Kidney (tissue), 14 donors: Measurements from ENCODE around the gene TTLL11. TPM values are rescaled to one million over a fixed set of nuclear protein-coding genes. Genes with fewer than 3 reads are reported as not detected.

Experiments
- DNase-seq, 5 donors: peaks; one replicate each; pipeline ENCODE4 v3.0.0-alpha.2; 2013 to 2020
- FAIRE-seq: peaks from 2 replicates; lab custom pipeline; 2012; peaks lifted over from hg19 to GRCh38; lab: Jason Lieb, UNC
- H3K27ac ChIP-seq, 2 donors: one replicate each; pipeline ENCODE4 v1.7.0; 2013; ENCODE audit warnings: low read depth in 2 of 2, low read length in 2 of 2, inconsistent platforms in 1 of 2
- H3K27me3 ChIP-seq: one replicate; pipeline ENCODE4 v1.7.1; 2013; ENCODE audit warnings: low read length, inconsistent platforms; ENCODE audit not compliant: control insufficient read depth, insufficient read depth
- H3K36me3 ChIP-seq, 3 donors: one replicate each; pipeline versions ENCODE4 v1.7.0 to v1.7.1; 2013; ENCODE audit warnings: low read length in 3 of 3, control low read depth in 1 of 3, inconsistent platforms in 1 of 3; ENCODE audit not compliant: insufficient read depth in 3 of 3, control insufficient read depth in 2 of 3
- H3K4me1 ChIP-seq, 3 donors: one replicate each; pipeline versions ENCODE4 v1.7.0 to v1.7.1; 2013; ENCODE audit warnings: low read length in 3 of 3, inconsistent platforms in 1 of 3, low read depth in 1 of 3; ENCODE audit not compliant: control insufficient read depth in 2 of 3, insufficient read depth in 2 of 3
- H3K4me3 ChIP-seq, 3 donors: one replicate each; pipeline versions ENCODE4 v1.7.0 to v1.8.1; 2013; ENCODE audit warnings: low read length in 3 of 3, control low read depth in 1 of 3, inconsistent platforms in 1 of 3
- H3K9ac ChIP-seq, 3 donors: one replicate each; pipeline versions ENCODE4 v1.7.0 to v1.7.1; 2013; ENCODE audit warnings: low read length in 3 of 3, control low read depth in 1 of 3, inconsistent platforms in 1 of 3
- H3K9me3 ChIP-seq, 3 donors: one replicate each; pipeline versions ENCODE4 v1.7.0 to v1.7.1; 2013; ENCODE audit warnings: low read length in 3 of 3, control low read depth in 1 of 3, inconsistent platforms in 1 of 3; ENCODE audit not compliant: control insufficient read depth in 2 of 3, insufficient read depth in 1 of 3
- CTCF ChIP-seq: IDR thresholded peaks from 3 replicates; pipeline ENCODE4 v1.5.1; 2012; ENCODE audit warnings: mild to moderate bottlenecking, moderate library complexity, borderline replicate concordance; ENCODE audit not compliant: insufficient read depth; ENCODE audit errors: extremely low read depth
- intact Hi-C: fragments of 100-400 bp; cut with DNase I; formaldehyde crosslinking; loops from one replicate; pipeline ENCODE4 v1.11.1; 2022
- polyA plus RNA-seq: library from polyadenylated mRNA; stranded (reverse); fragments of 350-450 nt; fragmentation: Illumina TruSeq; extraction: RNeasy Lipid Tissue Mini Kit (QIAGEN cat#74804); gene quantifications from one replicate; pipeline ENCODE4 v1.2.3, GENCODE V29; 2014; ENCODE audit warnings: low read depth, low replicate concordance; ENCODE audit not compliant: insufficient read depth
- total RNA-seq: library from RNA; stranded (reverse); fragmentation: NEBNext Ultra II Directional; extraction: Animal tissue kit (Norgen Biotek cat#: 25700); gene quantifications from one replicate; pipeline ENCODE4 v1.2.1, GENCODE V29; 2021
- donor health status: control.
- donor health status: control.
- donor health status: control.
- donor health status: control.
- donor health status: control.
- donor health status: DM: yes; HTN: yes; CAD: no.
- donor health status: Normal renal cell carcinoma (clear cell type).

TTLL11 gene
- total and polyA plus RNA-seq, 2 donors from 2014 or later: 2.3 to 10.0 TPM

- H3K27ac ChIP-seq: no peak overlapping the region
- no peaks in the 10 kb centered on the region for H3K36me3 ChIP-seq
- H3K9ac ChIP-seq: no peak overlapping the region
- intact Hi-C loops: no loop called here
- peaks cover 10% of the 10 kb centered on the region for H3K27me3 ChIP-seq
- DNase-seq (peak in 1 of 5 donors; percentile 84), FAIRE-seq (no peak)
- no peak for TF ChIP-seq CTCF
- H3K9me3 ChIP-seq: no peaks in the 10 kb centered on the region
- no peak overlapping the region for H3K4me3 ChIP-seq
- H3K4me1 ChIP-seq: peaks cover 0 to 9% (median 0%) of the 10 kb centered on the region in 3 donors
Measured at GRCh38 chr9:122128007-122128968, 35.2 kb upstream of the TTLL11 start.

- no peaks in the 10 kb centered on the region for H3K36me3 ChIP-seq
- no peaks in the 10 kb centered on the region for H3K9me3 ChIP-seq
- peaks cover 10% of the 10 kb centered on the region for H3K27me3 ChIP-seq
- TF ChIP-seq CTCF: no peak
- no peak overlapping the region for H3K9ac ChIP-seq
- peaks cover 0 to 8% (median 0%) of the 10 kb centered on the region in 3 donors for H3K4me1 ChIP-seq
- no peak overlapping the region for H3K4me3 ChIP-seq
- intact Hi-C loops: no loop called here
- DNase-seq (no peak), FAIRE-seq (no peak)
- H3K27ac ChIP-seq: no peak overlapping the region
Measured at GRCh38 chr9:122127396-122127798, 34.3 kb upstream of the TTLL11 start.

GRCh38 chr9:122126331-122127261 lies 33.5 kb upstream of the TTLL11 start:
- Histone ChIP-seq H3K9me3 (no peaks in the 10 kb centered on the region), H3K27ac (no peak overlapping the region), H3K36me3 (no peaks in the 10 kb centered on the region), H3K9ac (no peak overlapping the region), H3K27me3 (peaks cover 10% of the 10 kb centered on the region), H3K4me1 (peaks cover 0 to 8% (median 0%) of the 10 kb centered on the region in 3 donors), H3K4me3 (no peak overlapping the region)
- no peak for TF ChIP-seq CTCF
- FAIRE-seq (no peak), DNase-seq (peak in 4 of 5 donors; percentile 47 to 68 (median 59))
- intact Hi-C loops: no loop called here
